Tibial nerve (tissue), 4 donors: Measurements from ENCODE around the gene PTPRT.

Source experiments
- CTCF ChIP-seq, 5 experiments: fragments of 200-600 bp in 3 of 5; fragments of 450-650 bp in 2 of 5; sonication (generic) in 3 of 5; IDR thresholded peaks; one replicate each; pipeline ENCODE4 v1.5.1; 2016 to 2019; ENCODE audit warnings: antibody characterized with exemption in 5 of 5, mild to moderate bottlenecking in 3 of 5, moderate library complexity in 2 of 5
- EP300 ChIP-seq, 2 donors: sonication (generic); formaldehyde crosslinking; IDR thresholded peaks; one replicate each; pipeline ENCODE4 v1.6.1; 2017; ENCODE audit warnings: antibody characterized with exemption in 2 of 2, mild to moderate bottlenecking in 1 of 2
- POLR2A ChIP-seq, 2 donors: fragments of 450-650 bp; IDR thresholded peaks; one replicate each; pipeline ENCODE4 v1.6.1; 2017; ENCODE audit warnings: antibody characterized with exemption in 2 of 2, mild to moderate bottlenecking in 2 of 2, moderate library complexity in 2 of 2

- TF ChIP-seq POLR2A (IDR thresholded peaks at IDR 0.05) (no peak), CTCF (IDR thresholded peaks at IDR 0.05) (no peak), EP300 (IDR thresholded peaks at IDR 0.05) (no peak)
Measured at GRCh38 chr20:42785041-42785440, 404.7 kb downstream of the PTPRT start.
